Endometrium (tissue), 2 donors: Measurements from ENCODE around the gene PRR11.
"Not testable (repeated sequence)": the region's sequence is repeated elsewhere in the genome, so short reads cannot be mapped to it uniquely, and the experiment has no call there.

Experiments
- FAIRE-seq: peaks from 2 replicates; lab custom pipeline; 2012; peaks lifted over from hg19 to GRCh38; lab: Jason Lieb, UNC
- donor health status: control.
- donor health status: control.

PRR11 gene

GRCh38 chr17:59155439-59156177 lies at the start of gene PRR11:
TSS of gene PRR11 (plus strand) at chr17:59155746. CDS start at chr17:59169753, 14,007 bp downstream.
- FAIRE-seq, result no peak

DNA sequence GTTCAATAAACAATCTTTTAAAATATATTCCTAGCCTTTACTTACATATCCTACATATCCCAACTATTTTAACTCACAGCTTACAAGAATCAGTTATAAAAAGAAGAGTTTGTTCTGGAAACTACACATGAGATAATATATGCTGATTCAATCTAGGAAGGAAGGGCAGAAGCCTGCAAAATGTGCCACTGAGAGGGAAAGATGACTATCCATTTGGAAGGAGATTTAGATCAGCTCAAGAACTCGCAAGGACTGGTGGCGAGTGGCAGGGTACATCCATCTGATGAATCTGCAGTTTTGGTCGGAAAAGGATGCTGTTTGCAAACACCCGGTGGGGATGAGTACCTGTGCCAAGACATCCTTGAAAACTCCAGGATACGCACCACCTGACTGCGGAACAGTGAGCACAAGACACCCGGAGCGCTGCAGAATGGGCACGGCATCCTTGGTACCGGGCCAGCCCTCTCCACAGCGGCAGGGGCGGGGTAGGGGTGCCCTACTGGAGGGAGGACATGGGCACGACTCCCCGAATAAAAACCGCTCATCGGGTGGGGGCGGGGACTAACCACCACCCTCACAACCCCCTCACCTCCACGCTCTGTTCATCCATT lies 49.6 kb upstream of the PRR11 start:
- no peak for FAIRE-seq

DNA sequence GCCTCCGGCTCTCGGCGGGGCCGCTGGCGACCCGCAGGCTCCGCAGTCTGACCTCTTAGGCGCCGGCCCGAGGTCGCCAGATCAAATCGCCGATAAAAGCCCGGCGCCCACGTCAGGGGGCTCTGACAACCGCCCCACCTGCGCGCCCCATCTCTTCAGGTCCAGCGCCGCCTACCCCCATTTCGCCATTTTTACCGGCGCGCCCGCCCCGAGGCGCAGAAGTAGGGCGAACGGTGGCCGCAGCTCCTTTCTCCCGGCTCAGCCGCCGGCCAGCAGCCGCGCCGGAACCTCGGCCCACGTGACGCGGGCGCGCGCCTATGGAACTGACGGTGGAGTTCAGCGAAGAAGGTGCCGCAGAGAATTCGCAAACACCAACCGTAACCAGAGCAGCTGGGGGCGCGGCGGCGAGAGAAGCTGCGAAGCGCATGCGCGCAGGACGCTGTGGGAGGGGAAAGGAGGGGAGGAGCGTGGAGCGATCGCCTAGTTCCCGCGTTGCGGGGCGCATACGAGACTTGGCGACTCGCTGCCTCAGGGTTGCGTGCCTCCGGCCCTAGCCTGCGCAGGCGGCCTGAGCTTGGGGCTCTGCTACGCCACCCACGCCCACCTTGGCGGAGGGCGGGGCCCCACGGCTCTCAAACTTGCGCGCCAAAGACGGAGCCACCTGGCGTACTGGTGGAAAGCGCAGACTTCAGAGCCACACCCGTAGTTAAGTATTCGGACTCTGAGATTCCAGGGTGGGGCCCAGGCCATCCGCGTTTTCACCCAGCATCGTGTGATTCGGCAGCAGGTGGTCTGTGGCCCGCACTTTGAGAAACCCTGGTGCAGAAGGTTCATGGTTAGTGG lies 48.9 kb upstream of the PRR11 start, which contains the start of gene TRIM37:
Gene TRIM37, minus strand, starts transcription at position 418 of the 843 bp plus-strand sequence. CDS start 419 bp downstream, outside the sequence.
- peak; percentile 84 for FAIRE-seq

- no peak for FAIRE-seq
These were observed 48.3 kb upstream of the PRR11 start for GRCh38 chr17:59107306-59107670.

- FAIRE-seq, result no peak
These were observed 47.0 kb upstream of the PRR11 start for GRCh38 chr17:59108400-59109102.

DNA sequence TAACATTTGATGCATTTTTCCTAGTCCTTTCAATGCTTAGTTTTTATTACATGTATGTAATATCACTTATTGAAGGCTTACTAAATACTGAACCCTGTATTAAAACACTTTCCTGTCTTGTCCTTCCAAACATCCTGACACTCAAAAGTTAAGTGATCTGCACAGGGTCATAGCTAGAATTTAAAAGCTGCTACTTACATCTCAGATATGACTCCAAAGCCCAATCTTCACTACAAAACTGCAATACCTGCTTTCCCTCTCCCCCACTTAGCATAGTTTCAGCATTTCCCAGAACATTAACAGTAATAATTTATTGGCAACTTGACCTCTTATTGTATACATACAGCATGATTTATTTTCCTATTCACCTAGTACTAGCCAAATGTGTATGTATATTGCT lies 44.6 kb upstream of the PRR11 start:
- no peak for FAIRE-seq

GRCh38 chr17:59111539-59111938 lies 44.0 kb upstream of the PRR11 start:
- FAIRE-seq, result no peak

- no peak for FAIRE-seq
These were observed 40.1 kb upstream of the PRR11 start for GRCh38 chr17:59115474-59115873.

GRCh38 chr17:59121901-59122480 lies 33.6 kb upstream of the PRR11 start:
- FAIRE-seq, result no peak

- no peak for FAIRE-seq
These were observed 30.9 kb upstream of the PRR11 start for GRCh38 chr17:59124665-59125064.

- FAIRE-seq, result no peak
These were observed 28.6 kb upstream of the PRR11 start for GRCh38 chr17:59126809-59127417.

DNA sequence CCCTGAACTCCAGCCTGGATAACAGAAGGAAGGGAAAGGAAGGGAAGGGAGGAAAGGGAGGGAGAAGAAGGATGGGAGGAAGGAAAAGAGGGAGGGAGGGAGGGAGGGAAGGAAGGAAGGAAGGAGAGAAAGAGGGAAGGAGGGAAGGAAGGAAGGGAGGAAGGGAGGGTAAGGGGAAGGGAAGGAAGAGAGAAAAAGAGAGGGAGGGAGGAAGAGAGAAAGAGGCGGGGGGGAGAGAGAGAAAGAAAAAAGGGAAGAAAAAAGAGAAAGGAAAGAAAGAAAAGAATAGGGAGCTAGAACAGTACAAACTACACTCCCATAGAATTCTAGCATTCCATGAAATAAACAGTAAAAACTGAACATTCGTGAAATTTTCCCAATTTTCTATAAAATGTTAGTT lies 25.7 kb upstream of the PRR11 start:
- no peak for FAIRE-seq

- FAIRE-seq, result no peak
These were observed 24.4 kb upstream of the PRR11 start for GRCh38 chr17:59131131-59131530.

DNA sequence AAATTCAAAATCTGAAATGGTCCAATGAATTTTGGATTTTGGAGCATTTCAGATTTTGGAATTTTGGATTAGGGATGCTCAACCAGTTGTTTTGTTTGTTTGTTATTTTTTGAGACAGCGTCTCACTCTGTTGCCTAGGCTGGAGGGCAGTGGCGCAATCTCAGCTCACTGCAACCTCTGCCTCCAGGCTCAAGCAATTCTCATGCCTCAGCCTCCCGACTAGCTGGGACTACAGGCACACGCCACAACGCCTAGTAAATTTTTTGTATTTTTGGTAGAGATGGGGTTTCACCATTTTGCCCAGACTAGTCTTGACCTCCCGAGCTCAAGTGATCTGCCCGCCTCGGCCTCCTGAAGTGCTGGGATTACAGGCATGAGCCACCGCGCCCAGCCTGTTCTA lies 17.2 kb upstream of the PRR11 start:
- not testable (repeated sequence) for FAIRE-seq

- FAIRE-seq, result no peak
These were observed 15.6 kb upstream of the PRR11 start for GRCh38 chr17:59139939-59140338.

- no peak for FAIRE-seq
These were observed 13.7 kb upstream of the PRR11 start for GRCh38 chr17:59141860-59142259.

DNA sequence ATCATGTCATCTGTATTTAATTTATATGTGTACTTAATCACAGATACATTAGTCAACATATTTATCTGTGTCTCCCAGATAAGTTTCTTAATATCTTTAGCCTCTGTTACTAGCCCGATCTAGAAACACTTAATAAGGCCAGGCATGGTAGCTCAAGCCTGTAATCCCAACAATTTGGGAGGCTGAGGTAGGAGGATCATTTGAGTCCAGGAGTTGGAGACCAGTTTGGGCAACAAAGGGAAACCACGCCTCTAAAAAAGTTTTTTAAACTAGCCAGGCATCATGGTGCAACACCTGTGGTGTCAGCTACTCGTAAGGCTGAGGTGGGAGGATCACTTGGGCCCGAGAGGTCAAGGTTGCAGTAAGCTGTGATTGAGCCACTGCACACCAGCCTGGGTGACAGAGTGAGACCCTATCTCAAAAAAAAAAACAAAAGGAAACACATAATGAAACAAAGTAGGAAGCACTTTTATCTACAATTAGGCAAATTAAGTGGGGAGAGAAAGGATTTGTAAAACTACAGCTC lies 9.9 kb upstream of the PRR11 start:
- no peak for FAIRE-seq

DNA sequence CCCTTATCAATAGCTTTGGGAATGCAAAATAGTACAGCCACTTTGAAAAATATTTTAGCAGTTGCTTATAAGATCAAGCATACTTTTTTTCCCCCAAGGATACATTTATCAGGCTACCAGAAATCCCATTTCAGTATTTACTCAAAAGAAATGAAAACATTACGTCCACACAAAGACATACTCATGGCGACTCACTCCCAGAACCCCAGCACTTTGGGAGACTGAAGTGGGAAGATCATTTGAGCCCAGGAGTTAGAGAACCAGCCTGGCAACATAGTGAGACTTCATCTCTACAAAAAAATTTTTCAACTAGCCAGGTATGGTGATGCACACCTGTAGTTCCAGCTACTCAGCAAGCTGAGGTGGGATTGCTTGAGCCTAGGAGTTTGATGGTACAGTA lies 6.5 kb upstream of the PRR11 start:
- no peak for FAIRE-seq

GRCh38 chr17:59149841-59150511 lies 5.6 kb upstream of the PRR11 start:
- no peak for FAIRE-seq

GRCh38 chr17:59151006-59151405 lies 4.5 kb upstream of the PRR11 start:
- no peak for FAIRE-seq

DNA sequence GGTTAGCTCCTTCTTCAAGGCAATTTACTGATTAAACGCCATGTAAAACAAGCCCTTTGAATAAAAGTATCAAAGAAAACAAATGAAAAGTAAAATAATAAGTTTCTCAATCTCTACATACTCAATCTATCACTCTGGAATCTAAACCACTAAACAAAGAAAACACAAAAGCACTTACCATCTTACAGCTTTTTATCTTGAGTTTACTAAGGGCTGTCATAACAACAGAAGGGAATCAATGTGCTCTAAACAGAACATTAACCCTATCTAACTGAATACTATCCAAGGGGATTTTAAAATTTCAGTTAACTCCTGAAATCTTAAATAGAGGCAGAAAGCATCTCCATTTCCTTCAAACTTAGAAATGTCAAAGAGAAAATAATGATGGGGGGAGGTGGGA lies 4.0 kb upstream of the PRR11 start:
- no peak for FAIRE-seq
